GM21367 (cell line): Measurements from ENCODE around the gene OR1F1.

Experiments
- ATAC-seq: cut with Tn5 transposase; IDR thresholded peaks from one replicate; pipeline ENCODE4 v1.9.1; 2021; ENCODE audit not compliant: unreplicated experiment

The OR1F1 gene

DNA sequence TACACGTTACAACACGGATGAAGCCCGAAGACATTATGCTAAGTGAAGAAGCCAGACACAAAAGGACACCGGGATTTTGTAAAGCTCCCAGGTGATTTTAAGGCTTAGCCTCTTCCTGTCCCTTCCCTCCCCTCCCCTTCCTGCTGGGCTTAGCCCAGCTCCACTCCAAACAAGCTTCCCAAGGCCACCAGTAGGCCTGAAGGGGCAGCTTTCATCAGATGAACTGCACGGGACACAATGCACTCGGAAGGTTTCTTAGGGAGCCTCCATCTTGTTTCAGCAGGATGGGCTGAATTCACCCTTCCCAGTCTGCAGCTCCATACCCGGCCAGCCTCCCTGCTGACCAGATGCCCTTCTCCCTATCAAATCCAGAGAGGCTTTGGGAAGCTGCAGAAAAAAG, 58.0 kb downstream of the OR1F1 start:
- no peak for ATAC-seq

DNA sequence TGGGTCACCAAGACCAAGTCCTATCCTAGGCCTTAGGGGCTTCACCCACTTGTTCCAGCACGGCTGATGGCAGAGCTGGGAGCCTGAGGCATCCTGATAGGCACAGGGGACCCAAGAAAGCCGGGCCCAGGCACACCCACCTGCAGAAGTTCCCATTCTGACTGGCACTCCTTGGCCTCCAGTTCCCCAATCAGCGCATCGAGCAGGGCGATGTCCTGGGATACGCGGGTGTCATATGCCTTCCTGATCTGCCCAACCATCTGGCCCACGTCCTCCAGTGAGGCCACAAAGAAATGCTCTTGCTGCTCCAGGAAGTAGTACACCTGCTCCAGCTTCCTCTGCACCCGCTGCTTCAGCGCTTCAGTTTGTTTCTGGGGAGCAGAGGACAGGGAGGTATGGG, 58.9 kb downstream of the OR1F1 start:
- no peak for ATAC-seq

DNA sequence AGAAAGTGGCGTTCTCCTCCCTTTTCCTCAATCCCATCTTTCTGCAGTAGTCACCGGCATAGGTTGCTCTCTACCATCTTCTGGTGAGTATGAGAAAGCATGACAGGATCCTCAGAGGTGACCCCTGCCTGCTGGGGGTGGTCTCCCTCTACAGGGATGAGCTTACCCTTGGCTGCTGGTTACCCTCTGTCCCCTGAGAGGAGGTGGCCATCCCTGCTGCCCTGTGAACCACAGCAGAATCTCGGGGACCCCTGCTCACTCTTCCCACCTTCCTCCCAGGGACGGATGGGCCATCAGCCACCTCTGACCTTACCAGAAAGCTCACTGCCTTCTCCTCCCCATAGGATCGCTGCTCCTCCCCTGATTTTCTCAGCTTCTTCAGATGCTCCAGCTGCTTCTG, 60.6 kb downstream of the OR1F1 start:
- no peak for ATAC-seq

DNA sequence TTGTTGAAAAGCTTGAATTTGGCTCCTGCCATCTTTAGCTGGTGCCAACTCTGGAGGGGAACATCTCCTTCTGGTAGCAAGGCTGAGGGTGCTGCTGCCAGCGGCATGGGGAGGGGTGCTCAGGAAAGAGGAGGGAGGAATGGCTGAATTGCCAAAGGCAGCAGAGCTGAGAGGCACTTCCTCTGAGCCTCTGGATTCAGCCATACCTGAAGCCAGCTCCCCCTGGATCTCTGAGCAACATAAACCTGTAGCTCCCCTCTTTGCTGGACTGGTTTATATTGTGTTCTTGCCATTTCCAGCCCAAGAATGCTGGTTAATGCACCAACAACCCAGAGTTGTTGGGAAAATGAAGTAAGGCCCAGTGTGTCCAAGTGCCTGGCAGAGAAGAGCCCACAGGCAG, 61.0 kb downstream of the OR1F1 start:
- ATAC-seq = no peak

DNA sequence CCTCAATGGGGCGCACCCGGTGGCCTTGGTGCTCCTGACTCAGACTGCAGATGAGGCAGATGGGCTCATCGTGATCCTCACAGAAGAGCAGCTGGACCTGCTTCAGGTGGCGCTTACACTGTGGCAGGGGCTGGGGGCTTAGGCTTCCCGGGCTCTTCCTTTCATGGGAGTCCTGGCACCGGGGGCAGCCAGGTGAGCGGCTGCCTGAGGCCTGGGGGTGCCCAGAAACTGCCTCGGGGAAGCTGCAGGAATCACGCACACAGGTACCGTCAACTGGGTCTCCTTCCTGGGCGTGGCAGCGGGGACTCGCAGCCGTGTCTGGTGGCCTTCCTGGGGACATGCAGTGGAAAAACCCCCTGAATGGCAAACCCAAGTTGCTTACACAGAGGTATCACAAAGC, 61.4 kb downstream of the OR1F1 start:
- no peak for ATAC-seq

DNA sequence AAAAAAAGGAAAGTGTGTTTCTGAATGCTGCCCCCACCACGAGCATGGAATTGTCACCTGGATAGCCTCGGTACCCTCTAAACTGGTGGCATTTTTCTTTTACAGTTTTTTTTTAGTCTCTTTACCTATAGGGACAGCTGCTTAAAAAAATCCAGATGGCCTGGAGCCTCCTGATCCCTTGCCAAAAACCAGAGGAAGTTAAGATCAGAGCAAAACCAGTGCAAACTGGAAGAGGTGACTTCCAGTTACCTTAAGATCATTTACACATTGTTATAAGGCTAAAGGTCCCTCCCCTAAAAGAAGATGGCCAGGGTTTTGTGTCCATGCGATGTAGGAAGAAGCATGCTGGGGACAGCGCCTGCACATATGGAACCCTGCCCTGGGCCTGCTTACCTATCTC, 65.0 kb downstream of the OR1F1 start:
- no peak for ATAC-seq

DNA sequence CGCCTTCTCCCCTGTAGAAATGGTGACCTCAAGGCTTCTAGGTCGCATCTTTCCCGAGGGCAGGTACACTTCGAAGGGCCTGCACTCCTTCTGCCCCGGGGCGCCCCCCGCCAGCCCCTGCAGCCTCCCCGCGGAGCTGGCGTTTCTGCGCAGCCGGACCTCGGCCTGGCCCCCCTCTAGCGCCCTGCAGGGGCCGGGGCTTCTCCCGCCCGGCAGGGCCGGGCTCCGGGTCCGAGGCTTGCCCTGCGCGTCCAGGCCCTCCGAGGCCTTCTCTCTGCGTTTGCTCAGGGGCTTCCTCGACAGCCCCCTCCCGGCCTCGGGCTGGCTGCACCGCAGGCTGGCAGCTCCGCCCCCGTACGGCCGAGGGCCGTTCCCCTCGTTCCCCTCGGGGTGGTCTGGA, 66.3 kb downstream of the OR1F1 start:
- ATAC-seq = no peak
